Daoy (cell line): ENCODE results near the gene NSD1. TPM values are rescaled to one million over a fixed set of nuclear protein-coding genes. Genes with fewer than 3 reads are reported as not detected.
A peak's percentile ranks its signal among the peaks of the same experiment; 100 is the strongest.
"Not testable (repeated sequence)": the region's sequence is repeated elsewhere in the genome, so short reads cannot be mapped to it uniquely, and the experiment has no call there.

Experiments used
- DNase-seq: peaks from one replicate; pipeline ENCODE4 v3.0.0-alpha.2; 2015; ENCODE audit warnings: low read depth
- total RNA-seq: library from RNA; depleted of rRNA; stranded (reverse); fragments of >200 nt; shearing (Covaris generic); gene quantifications from 2 replicates; pipeline ENCODE4 v1.2.3, GENCODE V29; 2014

Gene NSD1
- total RNA-seq, 1 experiment from 2014 or later = 25.4 TPM

- DNase-seq = no peak
These were observed 41.8 kb downstream of the NSD1 start for GRCh38 chr5:177175336-177175735.

- DNase-seq = no peak
These were observed 42.7 kb downstream of the NSD1 start for GRCh38 chr5:177176175-177176711.

GRCh38 chr5:177177847-177178437 lies 44.4 kb downstream of the NSD1 start:
- not testable (repeated sequence) for DNase-seq

- DNase-seq = no peak
These were observed 45.2 kb downstream of the NSD1 start for GRCh38 chr5:177178733-177179304.

- DNase-seq = no peak
These were observed 45.9 kb downstream of the NSD1 start for GRCh38 chr5:177179431-177179830.

GRCh38 chr5:177183142-177183541 lies 49.6 kb downstream of the NSD1 start:
- no peak for DNase-seq

GRCh38 chr5:177183766-177184360 lies 50.3 kb downstream of the NSD1 start:
- no peak for DNase-seq

GRCh38 chr5:177185993-177186392 lies 52.4 kb downstream of the NSD1 start:
- no peak for DNase-seq

- DNase-seq = no peak
These were observed 53.1 kb downstream of the NSD1 start for GRCh38 chr5:177186645-177187044.

- DNase-seq = no peak
These were observed 55.2 kb downstream of the NSD1 start for GRCh38 chr5:177188775-177189174.

GRCh38 chr5:177189416-177189815 lies 55.8 kb downstream of the NSD1 start:
- no peak for DNase-seq

- no peak for DNase-seq
These were observed 56.4 kb downstream of the NSD1 start for GRCh38 chr5:177189965-177190364.

GRCh38 chr5:177194268-177194667 lies 60.7 kb downstream of the NSD1 start:
- DNase-seq = peak; percentile 91

- peak; percentile 17 for DNase-seq
These were observed 61.9 kb downstream of the NSD1 start for GRCh38 chr5:177195307-177195952.

GRCh38 chr5:177198738-177199137 lies 65.2 kb downstream of the NSD1 start:
- DNase-seq = no peak

- DNase-seq = no peak
These were observed 70.7 kb downstream of the NSD1 start for GRCh38 chr5:177204281-177204680.

GRCh38 chr5:177209610-177210009 lies 76.0 kb downstream of the NSD1 start:
- no peak for DNase-seq

- DNase-seq = no peak
These were observed 78.7 kb downstream of the NSD1 start for GRCh38 chr5:177212242-177212641.

GRCh38 chr5:177220576-177220975 lies 87.0 kb downstream of the NSD1 start:
- DNase-seq = no peak

GRCh38 chr5:177222269-177222668 lies 88.7 kb downstream of the NSD1 start:
- DNase-seq = no peak

- no peak for DNase-seq
These were observed 92.2 kb downstream of the NSD1 start for GRCh38 chr5:177225798-177226197.

- DNase-seq = no peak
These were observed 93.3 kb downstream of the NSD1 start for GRCh38 chr5:177226860-177227259.

- no peak for DNase-seq
These were observed 95.2 kb downstream of the NSD1 start for GRCh38 chr5:177228751-177229150.
